MM.1S (cell line): ENCODE results near the gene ANKS4B.

ENCODE experiments used
- DNase-seq: peaks from one replicate; pipeline ENCODE4 v3.0.0-alpha.2; 2015
- H2AFZ ChIP-seq: fragments of 300-600 bp; sonication (generic); 2 replicates; pipeline ENCODE4 v1.6.0; 2016; ENCODE audit warnings: antibody characterized with exemption, low read length
- H3F3A ChIP-seq: fragments of 300-600 bp; sonication (generic); 2 replicates; pipeline ENCODE4 v1.6.1; 2016; ENCODE audit warnings: mild to moderate bottlenecking, antibody characterized with exemption, low read length, moderate library complexity, mixed read lengths; ENCODE audit not compliant: insufficient read depth
- H3K27ac ChIP-seq: fragments of 300-600 bp; sonication (generic); 2 replicates; pipeline ENCODE4 v1.5.1; 2016; ENCODE audit warnings: mild to moderate bottlenecking, low read length
- H3K27me3 ChIP-seq: fragments of 300-600 bp; sonication (generic); replicated peaks from 2 replicates; pipeline ENCODE4 v1.6.0; 2016; ENCODE audit warnings: low read length; ENCODE audit not compliant: insufficient read depth
- H3K36me3 ChIP-seq: fragments of 300-600 bp; sonication (generic); replicated peaks from 2 replicates; pipeline ENCODE4 v1.6.1; 2016; ENCODE audit warnings: mild to moderate bottlenecking, low read length, mixed read lengths; ENCODE audit not compliant: insufficient read depth
- H3K4me1 ChIP-seq: fragments of 300-600 bp; sonication (generic); 2 replicates; pipeline ENCODE4 v1.6.1; 2016; ENCODE audit warnings: low read length, mixed read lengths
- H3K4me2 ChIP-seq: fragments of 300-600 bp; sonication (generic); 2 replicates; pipeline ENCODE4 v1.6.0; 2016; ENCODE audit warnings: low read depth, low read length
- H3K4me3 ChIP-seq: fragments of 300-600 bp; sonication (generic); 2 replicates; pipeline ENCODE4 v1.5.1; 2016; ENCODE audit warnings: low read length, mixed read lengths
- H3K79me2 ChIP-seq: fragments of 300-600 bp; sonication (generic); 2 replicates; pipeline ENCODE4 v1.6.1; 2016; ENCODE audit warnings: mixed run types, low read length, mixed read lengths
- H3K9ac ChIP-seq: fragments of 300-600 bp; sonication (generic); 2 replicates; pipeline ENCODE4 v1.6.1; 2016; ENCODE audit warnings: low read length, mixed read lengths
- H3K9me2 ChIP-seq: fragments of 300-600 bp; sonication (generic); replicated peaks from 2 replicates; pipeline ENCODE4 v1.6.1; 2016; ENCODE audit warnings: mild to moderate bottlenecking, low read length, mixed read lengths; ENCODE audit not compliant: insufficient read depth
- H3K9me3 ChIP-seq: fragments of 300-600 bp; sonication (generic); replicated peaks from 2 replicates; pipeline ENCODE4 v1.6.1; 2016; ENCODE audit warnings: mild to moderate bottlenecking, low read length, mixed read lengths; ENCODE audit not compliant: insufficient read depth
- H4K20me1 ChIP-seq: fragments of 300-600 bp; sonication (generic); 2 replicates; pipeline ENCODE4 v1.6.1; 2016; ENCODE audit warnings: mild to moderate bottlenecking, low read length, moderate library complexity, mixed read lengths; ENCODE audit not compliant: insufficient read depth
- EZH2 ChIP-seq: fragments of 300-600 bp; sonication (generic); optimal IDR thresholded peaks from 2 replicates; pipeline ENCODE3; 2017; ENCODE audit warnings: low read depth, mild to moderate bottlenecking, antibody characterized with exemption, low read length, mixed read lengths
- EZH2phosphoT487 ChIP-seq: fragments of 300-600 bp; sonication (generic); IDR thresholded peaks from 2 replicates; pipeline ENCODE4 v1.6.1; 2018; ENCODE audit warnings: antibody characterized with exemption, low read length
- TF ChIP-seq, protein P1 (sequence below): fragments of 300-600 bp; sonication (generic); IDR thresholded peaks from 2 replicates; pipeline ENCODE4 v1.5.1; 2016; ENCODE audit warnings: antibody characterized with exemption, low read length, mixed read lengths

The ANKS4B gene

DNA sequence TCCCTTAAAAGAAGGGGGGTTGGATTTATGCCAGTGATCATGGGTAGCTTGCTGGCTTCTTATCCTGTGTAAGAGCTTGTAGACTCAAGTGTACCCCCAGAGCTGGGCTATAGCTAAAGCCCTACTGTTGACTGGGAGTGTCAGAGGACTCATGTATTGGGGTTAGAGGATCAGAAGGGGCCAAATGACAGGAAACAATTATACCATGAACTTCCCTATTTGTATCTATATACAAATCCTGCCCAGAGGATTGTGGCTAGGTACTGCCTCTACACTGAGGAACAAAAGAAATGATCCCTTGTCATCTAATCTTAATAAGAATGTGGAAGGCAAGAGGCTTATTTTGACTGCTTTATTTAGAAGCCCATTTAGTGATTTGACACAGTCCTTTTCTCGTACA lies 36.4 kb upstream of the ANKS4B start:
- Histone ChIP-seq H3K36me3 (no peaks in the 10 kb centered on the region), H4K20me1 (no peaks in the 10 kb centered on the region), H3F3A (no peaks in the 10 kb centered on the region), H2AFZ (no peak overlapping the region), H3K79me2 (no peaks in the 10 kb centered on the region), H3K4me3 (no peak overlapping the region), H3K9me2 (no peaks in the 10 kb centered on the region), H3K4me1 (no peaks in the 10 kb centered on the region), H3K27ac (no peak overlapping the region), H3K27me3 (no peaks in the 10 kb centered on the region), H3K9ac (no peak overlapping the region), H3K4me2 (no peak overlapping the region), H3K9me3 (no peaks in the 10 kb centered on the region)
- no peak for TF ChIP-seq EZH2phosphoT487
- TF ChIP-seq, protein P1, sequence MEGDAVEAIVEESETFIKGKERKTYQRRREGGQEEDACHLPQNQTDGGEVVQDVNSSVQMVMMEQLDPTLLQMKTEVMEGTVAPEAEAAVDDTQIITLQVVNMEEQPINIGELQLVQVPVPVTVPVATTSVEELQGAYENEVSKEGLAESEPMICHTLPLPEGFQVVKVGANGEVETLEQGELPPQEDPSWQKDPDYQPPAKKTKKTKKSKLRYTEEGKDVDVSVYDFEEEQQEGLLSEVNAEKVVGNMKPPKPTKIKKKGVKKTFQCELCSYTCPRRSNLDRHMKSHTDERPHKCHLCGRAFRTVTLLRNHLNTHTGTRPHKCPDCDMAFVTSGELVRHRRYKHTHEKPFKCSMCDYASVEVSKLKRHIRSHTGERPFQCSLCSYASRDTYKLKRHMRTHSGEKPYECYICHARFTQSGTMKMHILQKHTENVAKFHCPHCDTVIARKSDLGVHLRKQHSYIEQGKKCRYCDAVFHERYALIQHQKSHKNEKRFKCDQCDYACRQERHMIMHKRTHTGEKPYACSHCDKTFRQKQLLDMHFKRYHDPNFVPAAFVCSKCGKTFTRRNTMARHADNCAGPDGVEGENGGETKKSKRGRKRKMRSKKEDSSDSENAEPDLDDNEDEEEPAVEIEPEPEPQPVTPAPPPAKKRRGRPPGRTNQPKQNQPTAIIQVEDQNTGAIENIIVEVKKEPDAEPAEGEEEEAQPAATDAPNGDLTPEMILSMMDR: no peak
- no peak for DNase-seq

DNA sequence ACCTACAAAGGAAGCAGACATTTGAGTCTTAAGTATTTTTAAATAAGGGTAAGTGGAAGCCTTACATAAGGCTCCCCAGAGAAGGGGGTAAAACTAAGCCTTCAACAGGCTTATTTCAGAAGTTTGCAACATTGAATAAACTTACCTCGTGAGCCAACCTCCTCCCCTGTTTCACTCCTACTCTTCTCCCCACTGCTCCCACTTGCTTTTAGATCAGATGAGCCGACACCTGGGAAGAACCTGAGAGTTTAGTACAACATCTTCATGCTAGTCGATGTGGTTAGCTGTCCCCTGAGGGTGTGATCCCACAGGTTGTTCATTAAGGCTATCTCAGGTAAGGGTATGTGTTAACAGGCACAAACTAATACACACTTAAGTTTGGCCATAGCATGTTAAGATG lies 35.9 kb upstream of the ANKS4B start:
- no peak for DNase-seq
- H3K9me2 ChIP-seq: no peaks in the 10 kb centered on the region
- H3K4me2 ChIP-seq: no peak overlapping the region
- H4K20me1 ChIP-seq: no peaks in the 10 kb centered on the region
- no peak overlapping the region for H3K4me3 ChIP-seq
- H2AFZ ChIP-seq: no peak overlapping the region
- TF ChIP-seq EZH2: no peak
- TF ChIP-seq, protein P1: no peak
- no peak for TF ChIP-seq EZH2phosphoT487
- no peak overlapping the region for H3K9ac ChIP-seq
- H3K4me1 ChIP-seq: no peaks in the 10 kb centered on the region
- H3K79me2 ChIP-seq: no peaks in the 10 kb centered on the region
- no peaks in the 10 kb centered on the region for H3K9me3 ChIP-seq
- no peak overlapping the region for H3K27ac ChIP-seq
- H3F3A ChIP-seq: no peaks in the 10 kb centered on the region
- no peaks in the 10 kb centered on the region for H3K36me3 ChIP-seq
- H3K27me3 ChIP-seq: no peaks in the 10 kb centered on the region

DNA sequence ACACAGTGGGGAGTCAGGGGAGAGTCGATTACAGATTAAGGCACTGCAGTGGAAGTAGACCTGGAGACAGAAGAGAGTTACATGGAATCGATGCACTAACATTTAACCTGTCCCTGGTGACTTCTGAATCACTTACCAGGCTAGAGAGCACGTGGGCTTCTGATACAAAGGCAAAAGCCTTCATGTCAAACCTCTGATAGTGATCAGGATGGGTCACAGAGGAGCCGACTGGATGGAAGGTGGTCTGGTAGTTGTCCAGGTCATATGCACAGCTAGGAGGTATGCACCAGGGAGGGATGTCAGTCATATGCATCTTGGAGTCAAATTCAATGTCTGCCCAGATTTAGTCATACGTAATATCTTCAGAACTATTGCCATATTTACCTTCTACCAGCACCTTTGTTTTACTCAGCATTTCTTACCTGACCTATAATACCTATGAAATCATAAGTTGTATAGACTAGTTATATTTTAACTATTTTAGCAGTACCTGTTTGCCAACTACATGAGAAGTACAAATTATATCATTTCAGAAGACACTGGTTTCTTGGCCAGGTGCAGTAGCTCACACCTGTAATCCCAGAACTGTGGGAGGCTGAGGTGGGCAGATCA lies 33.8 kb upstream of the ANKS4B start:
- H4K20me1 ChIP-seq: no peaks in the 10 kb centered on the region
- no peaks in the 10 kb centered on the region for H3K79me2 ChIP-seq
- no peaks in the 10 kb centered on the region for H3F3A ChIP-seq
- no peak overlapping the region for H3K4me3 ChIP-seq
- H3K36me3 ChIP-seq: no peaks in the 10 kb centered on the region
- TF ChIP-seq, protein P1: no peak
- TF ChIP-seq EZH2phosphoT487: no peak
- no peak for TF ChIP-seq EZH2
- H3K27me3 ChIP-seq: no peaks in the 10 kb centered on the region
- no peak overlapping the region for H2AFZ ChIP-seq
- no peaks in the 10 kb centered on the region for H3K9me2 ChIP-seq
- no peak for DNase-seq
- no peak overlapping the region for H3K4me2 ChIP-seq
- no peaks in the 10 kb centered on the region for H3K9me3 ChIP-seq
- no peak overlapping the region for H3K27ac ChIP-seq
- H3K4me1 ChIP-seq: no peaks in the 10 kb centered on the region
- H3K9ac ChIP-seq: no peak overlapping the region
